Retina (tissue), 1 donor: ENCODE measurements around the gene MRPL28.
A peak's percentile ranks its signal among the peaks of the same experiment; 100 is the strongest.
"Not testable (repeated sequence)": the region's sequence is repeated elsewhere in the genome, so short reads cannot be mapped to it uniquely, and the experiment has no call there.

Experiments used
- DNase-seq: peaks from one replicate; pipeline ENCODE4 v3.0.0-alpha.2; 2016

Gene MRPL28

GRCh38 chr16:389352-389751 lies 19.0 kb upstream of the MRPL28 start:
- DNase-seq, result no peak

GRCh38 chr16:387761-388666 lies 17.7 kb upstream of the MRPL28 start:
- DNase-seq, result not testable (repeated sequence)

- DNase-seq, result peak; percentile 32
Measured at GRCh38 chr16:386641-387156, 16.4 kb upstream of the MRPL28 start.

- peak; percentile 50 for DNase-seq
Measured at GRCh38 chr16:383326-384051, 13.2 kb upstream of the MRPL28 start.

GRCh38 chr16:381789-382717 lies 11.7 kb upstream of the MRPL28 start, which contains the start of gene PGAP6:
TSS of gene PGAP6 (minus strand) at chr16:381978. CDS start at chr16:381821, 157 bp downstream.
- peak; percentile 62 for DNase-seq

- peak; percentile 57 for DNase-seq
Measured at GRCh38 chr16:381012-381788, 10.9 kb upstream of the MRPL28 start.

- DNase-seq, result no peak
Measured at GRCh38 chr16:380762-381011, 10.3 kb upstream of the MRPL28 start.

- DNase-seq, result no peak
Measured at GRCh38 chr16:379961-380761, 9.8 kb upstream of the MRPL28 start.

GRCh38 chr16:379183-379960 lies 9.0 kb upstream of the MRPL28 start:
- no peak for DNase-seq

GRCh38 chr16:378821-379182 lies 8.5 kb upstream of the MRPL28 start:
- DNase-seq, result no peak

- not testable (repeated sequence) for DNase-seq
Measured at GRCh38 chr16:378113-378820, 7.9 kb upstream of the MRPL28 start.

- no peak for DNase-seq
Measured at GRCh38 chr16:377419-377951, 7.1 kb upstream of the MRPL28 start.

GRCh38 chr16:376817-377418 lies 6.6 kb upstream of the MRPL28 start:
- no peak for DNase-seq

GRCh38 chr16:375927-376816 lies 5.8 kb upstream of the MRPL28 start:
- DNase-seq, result no peak

- DNase-seq, result no peak
Measured at GRCh38 chr16:375212-375611, 4.9 kb upstream of the MRPL28 start.

GRCh38 chr16:374616-374926 lies 4.2 kb upstream of the MRPL28 start:
- DNase-seq, result no peak

- DNase-seq, result no peak
Measured at GRCh38 chr16:373848-374615, 3.7 kb upstream of the MRPL28 start.
